HepG2 (cell line): ENCODE measurements around the gene SH2D1B. TPM values are rescaled to one million over a fixed set of nuclear protein-coding genes. Genes with fewer than 3 reads are reported as not detected.

ENCODE experiments used
- ATAC-seq: fragments of 200-7000 bp; cut with Tn5 transposase; 3 replicates; pipeline ENCODE4 v1.9.1; 2020; ENCODE audit warnings: mild to moderate bottlenecking, moderate library complexity
- BruUV-seq: library from RNA; stranded (reverse); fragments of 400-500 nt; replicated peaks from 2 replicates; lab custom pipeline; 2021; lab: Mats Ljungman, UMichigan
- CTCF ChIA-PET: fragments of 300-600 bp; formaldehyde crosslinking; extraction: SDS; loops from one replicate; lab custom pipeline; 2021; ENCODE audit warnings: low total read pairs, inconsistent platforms, low intra/inter-chr PET ratio; lab: Yijun Ruan, JAX
- POLR2A ChIA-PET: fragments of 350-600 bp; sonication (Branson Sonifier 250); formaldehyde crosslinking; loops from one replicate; lab custom pipeline; 2020; ENCODE audit warnings: antibody characterized with exemption, inconsistent platforms; lab: Yijun Ruan, JAX
- DNase-seq: peaks from one replicate; pipeline ENCODE4 v3.0.0-alpha.2; 2015; ENCODE audit warnings: low spot score
- FAIRE-seq: peaks from 3 replicates; lab custom pipeline; 2011; peaks lifted over from hg19 to GRCh38; lab: Jason Lieb, UNC
- H2AFZ ChIP-seq: one replicate; pipeline ENCODE4 v1.6.1; 2011; ENCODE audit warnings: low read length, inconsistent platforms
- H3K27ac ChIP-seq: fragments of 300-600 bp; 3 replicates; pipeline ENCODE4 v1.8.0; 2011; ENCODE audit warnings: mixed run types, mild to moderate bottlenecking, mixed read lengths, low read length, inconsistent platforms; ENCODE audit not compliant: insufficient read depth; ENCODE audit errors: extremely low read length
- H3K27me3 ChIP-seq, 2 experiments: fragments of 200-600 bp in 1 of 2; 2 replicates in 1 of 2; 3 replicates in 1 of 2; pipeline versions ENCODE4 v1.6.0 to v1.8.0; 2011; ENCODE audit warnings: low read length in 2 of 2, mild to moderate bottlenecking in 2 of 2, moderate library complexity in 2 of 2, inconsistent platforms in 1 of 2; ENCODE audit not compliant: insufficient read depth in 2 of 2, control insufficient read depth in 1 of 2
- H3K36me3 ChIP-seq, 2 experiments: fragments of 200-600 bp in 1 of 2; replicated peaks in 1 of 2; 2 replicates in 1 of 2; 3 replicates in 1 of 2; pipeline versions ENCODE4 v1.5.1 to v1.8.0; 2011; ENCODE audit warnings: low read length in 2 of 2, inconsistent platforms in 1 of 2; ENCODE audit not compliant: insufficient read depth in 2 of 2, control insufficient read depth in 1 of 2
- H3K4me1 ChIP-seq: 2 replicates; pipeline ENCODE4 v1.5.1; 2012; ENCODE audit warnings: low read length, inconsistent platforms; ENCODE audit not compliant: insufficient read depth
- H3K4me2 ChIP-seq: 2 replicates; pipeline ENCODE4 v1.6.0; 2011; ENCODE audit warnings: low read depth, low read length, inconsistent platforms
- H3K4me3 ChIP-seq, 3 experiments: fragments of 200-600 bp in 1 of 3; sonication (generic), shearing (Covaris generic) in 1 of 3; replicated peaks in 1 of 3; 2 replicates each; pipeline ENCODE4 v1.5.1; 2011 to 2016; ENCODE audit warnings: low read length in 3 of 3, inconsistent platforms in 2 of 3, low read depth in 2 of 3, mild to moderate bottlenecking in 2 of 3, control low read depth in 1 of 3, mixed read lengths in 1 of 3; ENCODE audit not compliant: insufficient read depth in 1 of 3
- H3K79me2 ChIP-seq: one replicate; pipeline ENCODE4 v1.6.1; 2011; ENCODE audit warnings: low read length, inconsistent platforms; ENCODE audit not compliant: insufficient read depth
- H3K9ac ChIP-seq: 2 replicates; pipeline ENCODE4 v1.6.0; 2011; ENCODE audit warnings: mild to moderate bottlenecking, low read depth, low read length, inconsistent platforms; ENCODE audit not compliant: insufficient read depth
- H3K9me3 ChIP-seq: 2 replicates; pipeline ENCODE4 v1.5.1; 2012; ENCODE audit warnings: mild to moderate bottlenecking, low read length
- H4K20me1 ChIP-seq: 2 replicates; pipeline ENCODE4 v1.6.0; 2011; ENCODE audit warnings: inconsistent platforms, mild to moderate bottlenecking, low read length, moderate library complexity; ENCODE audit not compliant: insufficient read depth
- ATF4 ChIP-seq, 2 experiments: fragments of 450-650 bp in 1 of 2; sonication (generic) in 1 of 2; formaldehyde crosslinking; IDR thresholded peaks; 2 replicates each; pipeline versions ENCODE4 v1.5.0 to v1.8.0; 2020 to 2022; ENCODE audit warnings: mild to moderate bottlenecking in 1 of 2, missing genetic modification reagents in 1 of 2
- HMG20A ChIP-seq: IDR thresholded peaks from 2 replicates; pipeline ENCODE4 v1.6.1; 2016; ENCODE audit warnings: borderline replicate concordance
- JARID2 ChIP-seq: sonication (generic); formaldehyde crosslinking; IDR thresholded peaks from 2 replicates; pipeline ENCODE4 v1.8.1; 2023; ENCODE audit warnings: missing genetic modification reagents, inconsistent platforms; ENCODE audit not compliant: insufficient replicate concordance
- RORA ChIP-seq: sonication (generic); formaldehyde crosslinking; IDR thresholded peaks from 2 replicates; pipeline ENCODE4 v1.5.0; 2020; ENCODE audit warnings: mild to moderate bottlenecking, missing genetic modification reagents, moderate library complexity
- SALL2 ChIP-seq: sonication (generic); formaldehyde crosslinking; IDR thresholded peaks from 2 replicates; pipeline ENCODE4 v1.8.1; 2023; ENCODE audit warnings: mild to moderate bottlenecking, missing genetic modification reagents, inconsistent platforms
- SATB2 ChIP-seq: sonication (generic); formaldehyde crosslinking; IDR thresholded peaks from 2 replicates; pipeline ENCODE4 v1.5.0; 2020; ENCODE audit warnings: missing genetic modification reagents
- SIX1 ChIP-seq: sonication (generic); formaldehyde crosslinking; IDR thresholded peaks from 2 replicates; pipeline ENCODE4 v1.4.0; 2020; ENCODE audit warnings: missing genetic modification reagents, borderline replicate concordance
- SMAD1 ChIP-seq: sonication (generic); formaldehyde crosslinking; IDR thresholded peaks from 2 replicates; pipeline ENCODE4 v1.4.0; 2020; ENCODE audit warnings: missing genetic modification reagents, low read depth, mild to moderate bottlenecking, borderline replicate concordance
- ZBTB14 ChIP-seq: sonication (generic); formaldehyde crosslinking; IDR thresholded peaks from 2 replicates; pipeline ENCODE4 v1.4.0; 2020; ENCODE audit warnings: missing genetic modification reagents
- ZIK1 ChIP-seq: sonication (generic); formaldehyde crosslinking; IDR thresholded peaks from 2 replicates; pipeline ENCODE4 v1.5.0; 2020; ENCODE audit warnings: mild to moderate bottlenecking, low read depth, missing genetic modification reagents, borderline replicate concordance
- ZNF496 ChIP-seq: sonication (generic); formaldehyde crosslinking; IDR thresholded peaks from 2 replicates; pipeline ENCODE4 v1.8.1; 2023; ENCODE audit warnings: mild to moderate bottlenecking, moderate library complexity, missing genetic modification reagents; ENCODE audit not compliant: insufficient replicate concordance
- ZNF550 ChIP-seq: sonication (generic); formaldehyde crosslinking; IDR thresholded peaks from 2 replicates; pipeline ENCODE4 v1.4.0; 2020; ENCODE audit warnings: mild to moderate bottlenecking, missing genetic modification reagents, borderline replicate concordance
- ZNF558 ChIP-seq: sonication (generic); formaldehyde crosslinking; IDR thresholded peaks from 2 replicates; pipeline ENCODE4 v1.9.0; 2022; ENCODE audit warnings: mild to moderate bottlenecking, missing genetic modification reagents, borderline replicate concordance
- WGBS: methylation state at CpG from one replicate; pipeline ENCODE4 v1.1.6; 2017; ENCODE audit warnings: low lambda C conversion rate; 5-methylcytosine and 5-hydroxymethylcytosine counted together
- in situ Hi-C: cut with HindIII; loops from 2 replicates; pipeline ENCODE4 v1.10.0; 2017; ENCODE audit warnings: low pct_unique_long_range_greater_than_20kb; ENCODE audit not compliant: extremely low pct_ligation_motif_present
- intact Hi-C: fragments of 100-400 bp; cut with micrococcal nuclease; formaldehyde crosslinking; loops from one replicate; pipeline ENCODE4 v1.10.0; 2022; ENCODE audit not compliant: unreplicated experiment
- polyA plus RNA-seq, 8 experiments: library from polyadenylated mRNA; depleted of rRNA in 3 of 8; stranded (reverse) in 7 of 8; unstranded in 1 of 8; fragments of >200 nt; fragmentation: Illumina TruSeq in 4 of 8; extraction: Trizol in 4 of 8; gene quantifications; 2 replicates each; pipeline versions ENCODE4 v1.2.1 to v1.2.3, GENCODE V29; 2011 to 2016; ENCODE audit warnings: low read depth in 4 of 8, missing spikeins in 1 of 8, mixed read lengths in 1 of 8; ENCODE audit not compliant: insufficient read depth in 1 of 8
- total RNA-seq, 5 experiments: library from RNA; depleted of rRNA; stranded (reverse); fragments of >200 nt; fragmentation: Illumina TruSeq; extraction: Trizol; gene quantifications; 2 replicates each; pipeline ENCODE4 v1.2.3, GENCODE V29; 2016; ENCODE audit warnings: low read depth in 1 of 5

SH2D1B gene
- total and polyA plus RNA-seq, 2 of the 13 experiments (the other 11 are each of a cell fraction or from before 2014, with no cell fraction given), result not detected

- in situ Hi-C loops, result no loop called here
- no peak within 1 kb of the TSS for H3K27ac ChIP-seq
These were observed 35.2 kb downstream of the SH2D1B start, which contains the start of gene SPATA46 for GRCh38 chr1:162376691-162377090. SPATA46 (minus strand) TSS chr1:162376854; CDS start chr1:162376790, 64 bp downstream.

More at GRCh38 chr1:162376691-162377090, 35.2 kb downstream of the SH2D1B start, which contains the start of gene SPATA46:
- H3K4me2 ChIP-seq, result no peak within 1 kb of the TSS
- no peaks in the 10 kb centered on the region for H4K20me1 ChIP-seq
- H3K9ac ChIP-seq, result no peak within 1 kb of the TSS
- no peaks in the 10 kb centered on the region for H3K27me3 ChIP-seq
- peaks cover 10% of the 10 kb centered on the region for H3K4me1 ChIP-seq
- no TSS peak for BruUV-seq
- H3K9me3 ChIP-seq, result no peaks in the 10 kb centered on the region
- no peak within 1 kb of the TSS for H2AFZ ChIP-seq
- 94% methylated on average over 5 of the region's 5 CpGs for WGBS
- H3K79me2 ChIP-seq, result no peaks in the 10 kb centered on the region
- H3K4me3 ChIP-seq, result no peak within 1 kb of the TSS
- intact Hi-C loops, result no loop called here
- POLR2A ChIA-PET, result no interaction called here
- DNase-seq, result no peak
- no peak for TF ChIP-seq ZBTB14 (CRISPR knock-in tag)
- no peak for TF ChIP-seq ZIK1
- no peak for TF ChIP-seq ZNF550 (CRISPR knock-in tag)
- no peak for TF ChIP-seq ZNF496 (CRISPR knock-in tag)
- no peak for TF ChIP-seq ATF4 (CRISPR knock-in tag; IDR thresholded peaks at IDR 0.05)
- TF ChIP-seq RORA (CRISPR knock-in tag), result no peak
- no peak for TF ChIP-seq SALL2 (CRISPR knock-in tag)
- no peak for TF ChIP-seq SATB2
- TF ChIP-seq SMAD1 (CRISPR knock-in tag), result no peak
- TF ChIP-seq SIX1, result no peak
- TF ChIP-seq JARID2 (CRISPR knock-in tag), result no peak
- TF ChIP-seq HMG20A (CRISPR knock-in tag), result no peak
- no peak for TF ChIP-seq ZNF558
- 0 out of 5 replicates have a peak, but pooled peaks cover 0 to 1% of the 10 kb centered on the region in 2 experiments for H3K36me3 ChIP-seq
- FAIRE-seq, result no peak
- CTCF ChIA-PET, result no interaction called here
- ATAC-seq, result no peak
